RPMI7951 (cell line): Measurements from ENCODE around the gene ACTN3. TPM values are rescaled to one million over a fixed set of nuclear protein-coding genes. Genes with fewer than 3 reads are reported as not detected.
A peak's percentile ranks its signal among the peaks of the same experiment; 100 is the strongest.
"Not testable (repeated sequence)": the region's sequence is repeated elsewhere in the genome, so short reads cannot be mapped to it uniquely, and the experiment has no call there.

Experiments
- DNase-seq: peaks from one replicate; pipeline ENCODE4 v3.0.0-alpha.2; 2012; ENCODE audit warnings: low read depth
- total RNA-seq: library from RNA; depleted of rRNA; stranded (reverse); fragments of >200 nt; shearing (Covaris generic); gene quantifications from 2 replicates; pipeline ENCODE4 v1.2.3, GENCODE V29; 2014

ACTN3 gene
- total RNA-seq, 1 experiment from 2014 or later = under 0.01 TPM

- DNase-seq = not testable (repeated sequence)
These were observed 1.8 kb upstream of the ACTN3 start for GRCh38 chr11:66544952-66545351.

- peak; percentile 98 for DNase-seq
These were observed 869 bp upstream of the ACTN3 start, which contains the start of gene ZDHHC24 for GRCh38 chr11:66545701-66546367. Gene ZDHHC24, minus strand, starts transcription at chr11:66546048. Its CDS starts 45 bp downstream, at chr11:66546003.

GRCh38 chr11:66546966-66547661 is 411 bp downstream of the ACTN3 start:
- no peak for DNase-seq

GRCh38 chr11:66547662-66548009 is 933 bp downstream of the ACTN3 start:
- no peak for DNase-seq

GRCh38 chr11:66548041-66548440 is 1.3 kb downstream of the ACTN3 start:
- DNase-seq = no peak

GRCh38 chr11:66548774-66549630 is 2.3 kb downstream of the ACTN3 start:
- no peak for DNase-seq

GRCh38 chr11:66549696-66550095 is 3.0 kb downstream of the ACTN3 start:
- DNase-seq = no peak

- DNase-seq = no peak
These were observed 4.2 kb downstream of the ACTN3 start for GRCh38 chr11:66550887-66551286.

- DNase-seq = no peak
These were observed 7.9 kb downstream of the ACTN3 start for GRCh38 chr11:66554602-66555001.

GRCh38 chr11:66555416-66555815 is 8.7 kb downstream of the ACTN3 start:
- DNase-seq = no peak

GRCh38 chr11:66556086-66556485 is 9.4 kb downstream of the ACTN3 start:
- no peak for DNase-seq

- DNase-seq = no peak
These were observed 11.1 kb downstream of the ACTN3 start for GRCh38 chr11:66557733-66558326.

- DNase-seq = peak; percentile 19
These were observed 12.6 kb downstream of the ACTN3 start for GRCh38 chr11:66559142-66559865.

GRCh38 chr11:66559866-66560676 is 13.4 kb downstream of the ACTN3 start:
- no peak for DNase-seq

GRCh38 chr11:66561178-66561974 is 14.7 kb downstream of the ACTN3 start:
- no peak for DNase-seq

- no peak for DNase-seq
These were observed 15.2 kb downstream of the ACTN3 start for GRCh38 chr11:66561975-66562248.

GRCh38 chr11:66562275-66562674 is 15.6 kb downstream of the ACTN3 start:
- DNase-seq = no peak

GRCh38 chr11:66562907-66563583 is 16.3 kb downstream of the ACTN3 start:
- DNase-seq = no peak

GRCh38 chr11:66563832-66564231 is 17.1 kb downstream of the ACTN3 start:
- DNase-seq = no peak
